KMS-11 (cell line): ENCODE measurements around the gene TEAD1.
A peak's percentile ranks its signal among the peaks of the same experiment; 100 is the strongest.

Experiments used
- H2AFZ ChIP-seq: fragments of 200-600 bp; sonication (generic); 2 replicates; pipeline ENCODE4 v1.6.1; 2016; ENCODE audit warnings: antibody characterized with exemption, mixed run types, low read depth
- H3K27ac ChIP-seq: fragments of 200-600 bp; sonication (generic); 2 replicates; pipeline ENCODE4 v1.6.1; 2016; ENCODE audit warnings: mild to moderate bottlenecking, mixed run types
- H3K27me3 ChIP-seq: fragments of 200-600 bp; sonication (generic); 2 replicates; pipeline ENCODE4 v1.6.1; 2017; ENCODE audit warnings: mild to moderate bottlenecking, low read depth, mixed run types, moderate library complexity; ENCODE audit not compliant: insufficient read depth
- H3K36me3 ChIP-seq: fragments of 200-600 bp; sonication (generic); 2 replicates; pipeline ENCODE4 v1.6.1; 2017; ENCODE audit warnings: mild to moderate bottlenecking, mixed run types; ENCODE audit not compliant: insufficient read depth
- H3K4me1 ChIP-seq: fragments of 200-600 bp; sonication (generic); 2 replicates; pipeline ENCODE4 v1.6.1; 2016; ENCODE audit warnings: mild to moderate bottlenecking, low read depth, mixed run types; ENCODE audit not compliant: poor library complexity, severe bottlenecking
- H3K4me2 ChIP-seq: fragments of 200-600 bp; sonication (generic); 2 replicates; pipeline ENCODE4 v1.7.0; 2016; ENCODE audit warnings: mild to moderate bottlenecking, mixed run types
- H3K4me3 ChIP-seq: fragments of 200-600 bp; sonication (generic); IDR thresholded peaks from 2 replicates; pipeline ENCODE4 v1.6.1; 2017; ENCODE audit warnings: low read depth, low read length, mixed read lengths; ENCODE audit not compliant: insufficient read depth
- H3K79me2 ChIP-seq: fragments of 200-600 bp; sonication (generic); 2 replicates; pipeline ENCODE4 v1.6.1; 2016; ENCODE audit warnings: low read depth, mixed run types; ENCODE audit not compliant: insufficient read depth
- H3K9ac ChIP-seq: fragments of 200-600 bp; sonication (generic); 2 replicates; pipeline ENCODE4 v1.6.1; 2016; ENCODE audit warnings: mild to moderate bottlenecking, mixed run types
- H4K20me1 ChIP-seq: fragments of 200-600 bp; sonication (generic); 2 replicates; pipeline ENCODE4 v1.6.1; 2016; ENCODE audit warnings: mild to moderate bottlenecking, mixed run types; ENCODE audit not compliant: insufficient read depth
- CTCF ChIP-seq: fragments of 200-600 bp; sonication (generic); conservative IDR thresholded peaks from 2 replicates; pipeline ENCODE4 v1.6.1; 2017; ENCODE audit warnings: low read depth, mild to moderate bottlenecking, antibody characterized with exemption, low read length, moderate library complexity, mixed read lengths

Gene TEAD1

GRCh38 chr11:12809364-12809763 lies 135.1 kb downstream of the TEAD1 start:
- Histone ChIP-seq H3K79me2 (peaks cover 53% of the 10 kb centered on the region; the same call in 1 of the 2 replicates), H4K20me1 (0 out of 2 replicates have a peak, but pooled peaks cover 6% of the 10 kb centered on the region), H2AFZ (no peak overlapping the region), H3K36me3 (no peaks in the 10 kb centered on the region), H3K4me1 (peaks cover 89% of the 10 kb centered on the region), H3K27ac (peak overlapping the region; percentile 41; the same call in 1 of the 2 replicates), H3K4me3 (no peak overlapping the region), H3K9ac (no peak overlapping the region), H3K4me2 (peak overlapping the region; percentile 72; the same call in 1 of the 2 replicates), H3K27me3 (no peaks in the 10 kb centered on the region)
- TF ChIP-seq CTCF: no peak

GRCh38 chr11:12809864-12810567 lies 135.8 kb downstream of the TEAD1 start:
- no peak for TF ChIP-seq CTCF
- no peak overlapping the region for H3K4me3 ChIP-seq
- H3K9ac ChIP-seq: no peak overlapping the region
- H2AFZ ChIP-seq: no peak overlapping the region
- H3K79me2 ChIP-seq: peaks cover 52% of the 10 kb centered on the region; the same call in 1 of the 2 replicates
- 0 out of 2 replicates have a peak, but pooled peaks cover 6% of the 10 kb centered on the region for H4K20me1 ChIP-seq
- 0 out of 2 replicates have a peak overlapping the region, but pooled peaks have one; percentile 72 for H3K4me2 ChIP-seq
- peaks cover 85% of the 10 kb centered on the region for H3K4me1 ChIP-seq
- H3K27me3 ChIP-seq: no peaks in the 10 kb centered on the region
- H3K27ac ChIP-seq: no peak overlapping the region; the same call in 1 of the 2 replicates
- H3K36me3 ChIP-seq: no peaks in the 10 kb centered on the region

GRCh38 chr11:12810568-12810894 lies 136.3 kb downstream of the TEAD1 start:
- Histone ChIP-seq H3K4me1 (peaks cover 83% of the 10 kb centered on the region), H3K27ac (peak overlapping the region; percentile 12; the same call in 1 of the 2 replicates), H3K4me3 (no peak overlapping the region), H3K4me2 (peak overlapping the region; percentile 36; the same call in 1 of the 2 replicates), H3K36me3 (no peaks in the 10 kb centered on the region), H3K27me3 (no peaks in the 10 kb centered on the region), H4K20me1 (0 out of 2 replicates have a peak, but pooled peaks cover 6% of the 10 kb centered on the region), H3K79me2 (peaks cover 47% of the 10 kb centered on the region; the same call in 1 of the 2 replicates), H2AFZ (no peak overlapping the region), H3K9ac (no peak overlapping the region)
- TF ChIP-seq CTCF: no peak

- no peak overlapping the region for H3K4me3 ChIP-seq
- no peak for TF ChIP-seq CTCF
- H3K4me2 ChIP-seq: no peak overlapping the region
- no peak overlapping the region for H3K9ac ChIP-seq
- peaks cover 41% of the 10 kb centered on the region; the same call in 1 of the 2 replicates for H3K79me2 ChIP-seq
- H3K27ac ChIP-seq: no peak overlapping the region; the same call in 1 of the 2 replicates
- H3K36me3 ChIP-seq: no peaks in the 10 kb centered on the region
- H2AFZ ChIP-seq: no peak overlapping the region
- H4K20me1 ChIP-seq: 0 out of 2 replicates have a peak, but pooled peaks cover 6% of the 10 kb centered on the region
- H3K4me1 ChIP-seq: peaks cover 81% of the 10 kb centered on the region
- no peaks in the 10 kb centered on the region for H3K27me3 ChIP-seq
Observed at GRCh38 chr11:12811861-12812260, 137.6 kb downstream of the TEAD1 start.
